GM10266 (cell line): ENCODE data around the gene XIRP2.
"Not testable (repeated sequence)": the region's sequence is repeated elsewhere in the genome, so short reads cannot be mapped to it uniquely, and the experiment has no call there.

ENCODE experiments used
- DNase-seq: peaks from one replicate; pipeline ENCODE4 v3.0.0; 2012; ENCODE audit errors: extremely low spot score
- CTCF ChIP-seq: IDR thresholded peaks from 2 replicates; pipeline ENCODE4 v1.5.1; 2012; ENCODE audit warnings: mild to moderate bottlenecking, low read depth; ENCODE audit not compliant: control insufficient read depth, insufficient read depth; ENCODE audit errors: missing control alignments

The XIRP2 gene

GRCh38 chr2:167104691-167105090, 216.4 kb downstream of the XIRP2 start:
- DNase-seq: no peak
- TF ChIP-seq CTCF: no peak

GRCh38 chr2:167109682-167110081, 221.4 kb downstream of the XIRP2 start:
- DNase-seq: not testable (repeated sequence)

- DNase-seq: no peak
- TF ChIP-seq CTCF: no peak
Observed at GRCh38 chr2:167110345-167110744, 222.1 kb downstream of the XIRP2 start.

- DNase-seq: no peak
- no peak for TF ChIP-seq CTCF
Observed at GRCh38 chr2:167114018-167114417, 225.7 kb downstream of the XIRP2 start.

- DNase-seq: no peak
- TF ChIP-seq CTCF: no peak
Observed at GRCh38 chr2:167115541-167115940, 227.3 kb downstream of the XIRP2 start.

GRCh38 chr2:167122389-167122788, 234.1 kb downstream of the XIRP2 start:
- DNase-seq: no peak
- TF ChIP-seq CTCF: no peak

GRCh38 chr2:167126165-167126564, 237.9 kb downstream of the XIRP2 start:
- no peak for TF ChIP-seq CTCF
- DNase-seq: no peak

- no peak for DNase-seq
- no peak for TF ChIP-seq CTCF
Observed at GRCh38 chr2:167127135-167127534, 238.9 kb downstream of the XIRP2 start.
